ENCODE results near the gene ZNF710.

The ZNF710 gene

GRCh38 chr15:89978914-89979313 lies 22.2 kb upstream of the ZNF710 start:
- DNase-seq (ENCODE audit: low read depth, low spot score) = no peak
- TF ChIP-seq CTCF (IDR thresholded peaks at IDR 0.05; ENCODE audit: insufficient read depth, low read length, missing control alignments) = no peak
- ChIA-PET CTCF (no interaction called here), POLR2A (no interaction called here)
- no peak overlapping the region for H3K4me3 ChIP-seq (ENCODE audit: low read depth, low read length)

- H3K4me3 ChIP-seq (ENCODE audit: low read depth, low read length) = no peak overlapping the region
- no peak for DNase-seq (ENCODE audit: low read depth, low spot score)
- ChIA-PET POLR2A (no interaction called here), CTCF (no interaction called here)
- no peak for TF ChIP-seq CTCF (IDR thresholded peaks at IDR 0.05; ENCODE audit: insufficient read depth, low read length, missing control alignments)
Measured at GRCh38 chr15:89980896-89981295, 20.2 kb upstream of the ZNF710 start.

- POLR2A ChIA-PET = no interaction called here
- H3K4me3 ChIP-seq (ENCODE audit: low read depth, low read length) = no peak overlapping the region
Measured at GRCh38 chr15:89982315-89983055, 18.6 kb upstream of the ZNF710 start.

GRCh38 chr15:89984001-89984400 lies 17.1 kb upstream of the ZNF710 start:
- POLR2A ChIA-PET = no interaction called here
- CTCF ChIA-PET = interaction anchor here (3.4 kb wide), 1 partner anchor 12 kb away, joined by 16 read pairs; no protein-coding TSS in a partner anchor
- no peak for DNase-seq (ENCODE audit: low read depth, low spot score)
- no peak for TF ChIP-seq CTCF (IDR thresholded peaks at IDR 0.05; ENCODE audit: insufficient read depth, low read length, missing control alignments)
- no peak overlapping the region for H3K4me3 ChIP-seq (ENCODE audit: low read depth, low read length)

More at GRCh38 chr15:89982315-89983055, 18.6 kb upstream of the ZNF710 start:
- CTCF ChIA-PET = interaction anchor here (1.4 kb wide), 1 partner anchor 11 kb away, joined by 6 read pairs; no protein-coding TSS in a partner anchor
- no peak for DNase-seq (ENCODE audit: low read depth, low spot score)
- no peak for TF ChIP-seq CTCF (IDR thresholded peaks at IDR 0.05; ENCODE audit: insufficient read depth, low read length, missing control alignments)

GRCh38 chr15:89984421-89985010 lies 16.6 kb upstream of the ZNF710 start:
- CTCF ChIA-PET = interaction anchor here (0.7 to 3.4 kb wide), 4 partner anchors 9 to 87 kb away, joined by 3 to 16 read pairs (median 6); no protein-coding TSS in a partner anchor
- POLR2A ChIA-PET = no interaction called here

More at GRCh38 chr15:89984421-89985010, 16.6 kb upstream of the ZNF710 start:
- DNase-seq (ENCODE audit: low read depth, low spot score) = no peak
- H3K4me3 ChIP-seq (ENCODE audit: low read depth, low read length) = no peak overlapping the region
- TF ChIP-seq CTCF (IDR thresholded peaks at IDR 0.05; ENCODE audit: insufficient read depth, low read length, missing control alignments) = no peak
